Sigmoid colon (tissue), 7 donors: ENCODE measurements around the gene BLTP2. TPM values are rescaled to one million over a fixed set of nuclear protein-coding genes. Genes with fewer than 3 reads are reported as not detected.

Experiments used
- DNase-seq: peaks from one replicate; pipeline ENCODE4 v3.0.0-alpha.2; 2019
- H3K27ac ChIP-seq, 4 donors: fragments of 200-600 bp; sonication (generic); one replicate each; pipeline ENCODE4 v1.5.1; 2016 to 2019; ENCODE audit warnings: mild to moderate bottlenecking in 1 of 4
- H3K27me3 ChIP-seq, 3 donors: fragments of 200-600 bp; sonication (generic); one replicate each; pipeline ENCODE4 v1.5.1; 2019; ENCODE audit warnings: mild to moderate bottlenecking in 1 of 3
- H3K36me3 ChIP-seq, 4 donors: fragments of 200-600 bp; sonication (generic); one replicate each; pipeline ENCODE4 v1.5.1; 2016 to 2019
- H3K4me1 ChIP-seq, 4 donors: fragments of 200-600 bp; sonication (generic); one replicate each; pipeline ENCODE4 v1.5.1; 2017 to 2019
- H3K4me3 ChIP-seq, 4 donors: fragments of 200-600 bp; sonication (generic); one replicate each; pipeline ENCODE4 v1.5.1; 2017 to 2019; ENCODE audit warnings: mild to moderate bottlenecking in 2 of 4, moderate library complexity in 1 of 4
- H3K9me3 ChIP-seq, 4 donors: fragments of 200-600 bp in 3 of 4; sonication (generic) in 3 of 4; one replicate each; pipeline versions ENCODE4 v1.5.1 to v1.6.1; 2013 to 2019
- EP300 ChIP-seq, 4 donors: sonication (generic); formaldehyde crosslinking; IDR thresholded peaks; one replicate each; pipeline ENCODE4 v1.6.1; 2017; ENCODE audit warnings: antibody characterized with exemption in 4 of 4
- POLR2A ChIP-seq, 2 donors: fragments of 450-650 bp; IDR thresholded peaks; one replicate each; pipeline ENCODE4 v1.6.1; 2016; ENCODE audit warnings: antibody characterized with exemption in 2 of 2, mild to moderate bottlenecking in 2 of 2, moderate library complexity in 2 of 2
- POLR2AphosphoS5 ChIP-seq, 4 donors: sonication (generic); formaldehyde crosslinking; IDR thresholded peaks; one replicate each; pipeline ENCODE4 v1.6.1; 2017; ENCODE audit warnings: antibody characterized with exemption in 4 of 4
- WGBS, 2 donors: extraction: QIAGEN DNeasy Blood & Tissue Kit; methylation state at CpG; one replicate each; pipeline ENCODE4 v1.1.7; 2013; 5-methylcytosine and 5-hydroxymethylcytosine counted together
- intact Hi-C: fragments of 100-400 bp; cut with DNase I; formaldehyde crosslinking; loops from one replicate; pipeline ENCODE4 v1.15.1; 2023
- polyA plus RNA-seq, 3 donors: library from polyadenylated mRNA; stranded (reverse); fragments of 200-250 nt; gene quantifications; one replicate each; pipeline ENCODE4 v1.2.3, GENCODE V29; 2013
- total RNA-seq, 4 donors: library from RNA; depleted of rRNA; stranded (reverse); fragments of >200 nt; gene quantifications; one replicate each; pipeline ENCODE4 v1.1.0, GENCODE V29; 2016
- TF ChIP-seq, protein P1 (sequence below), 4 experiments: fragments of 450-650 bp in 3 of 4; fragments of 200-600 bp in 1 of 4; IDR thresholded peaks; one replicate each; pipeline ENCODE4 v1.5.1; 2016 to 2019; ENCODE audit warnings: antibody characterized with exemption in 4 of 4, mild to moderate bottlenecking in 3 of 4, moderate library complexity in 2 of 4
- donor health status: healthy with polysubstance abuse.
- donor health status: Bipolar disorder and iron deficiency.
- donor health status: healthy.

Gene BLTP2
- total and polyA plus RNA-seq, 7 donors: 10.2 to 84.5 (median 71.0) TPM

DNA sequence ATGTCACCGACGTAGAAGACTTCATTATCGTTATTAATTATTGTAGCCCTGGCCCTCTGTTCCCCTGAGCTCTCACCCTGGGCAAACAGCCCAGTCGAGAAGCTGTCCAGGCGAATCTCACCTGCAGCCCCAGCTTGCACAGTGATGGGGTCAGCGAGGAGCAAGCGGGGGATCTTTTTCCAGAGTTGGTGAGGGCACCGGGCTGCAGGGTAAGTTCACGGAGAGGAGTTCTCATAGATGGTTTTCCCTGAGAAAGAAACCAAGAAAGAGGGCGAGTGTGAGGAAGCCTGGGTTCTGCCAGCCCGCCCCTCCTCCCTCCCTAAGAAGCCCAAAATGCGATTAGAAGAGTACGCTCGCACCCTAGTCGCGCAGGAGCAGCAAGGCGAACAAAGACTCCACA is 46.6 kb downstream of the BLTP2 start:
- Histone ChIP-seq H3K27me3 (no peaks in the 10 kb centered on the region), H3K9me3 (no peaks in the 10 kb centered on the region), H3K27ac (peak overlapping the region; percentile 85 to 92 (median 89)), H3K36me3 (no peaks in the 10 kb centered on the region), H3K4me3 (peak overlapping the region; percentile 52 to 63 (median 55)), H3K4me1 (peaks cover 2 to 19% (median 14%) of the 10 kb centered on the region in 4 donors)
- no peak for TF ChIP-seq EP300 (IDR thresholded peaks at IDR 0.05)
- TF ChIP-seq POLR2A (IDR thresholded peaks at IDR 0.05): no peak
- no peak for TF ChIP-seq POLR2AphosphoS5 (IDR thresholded peaks at IDR 0.05)
- TF ChIP-seq, protein P1, sequence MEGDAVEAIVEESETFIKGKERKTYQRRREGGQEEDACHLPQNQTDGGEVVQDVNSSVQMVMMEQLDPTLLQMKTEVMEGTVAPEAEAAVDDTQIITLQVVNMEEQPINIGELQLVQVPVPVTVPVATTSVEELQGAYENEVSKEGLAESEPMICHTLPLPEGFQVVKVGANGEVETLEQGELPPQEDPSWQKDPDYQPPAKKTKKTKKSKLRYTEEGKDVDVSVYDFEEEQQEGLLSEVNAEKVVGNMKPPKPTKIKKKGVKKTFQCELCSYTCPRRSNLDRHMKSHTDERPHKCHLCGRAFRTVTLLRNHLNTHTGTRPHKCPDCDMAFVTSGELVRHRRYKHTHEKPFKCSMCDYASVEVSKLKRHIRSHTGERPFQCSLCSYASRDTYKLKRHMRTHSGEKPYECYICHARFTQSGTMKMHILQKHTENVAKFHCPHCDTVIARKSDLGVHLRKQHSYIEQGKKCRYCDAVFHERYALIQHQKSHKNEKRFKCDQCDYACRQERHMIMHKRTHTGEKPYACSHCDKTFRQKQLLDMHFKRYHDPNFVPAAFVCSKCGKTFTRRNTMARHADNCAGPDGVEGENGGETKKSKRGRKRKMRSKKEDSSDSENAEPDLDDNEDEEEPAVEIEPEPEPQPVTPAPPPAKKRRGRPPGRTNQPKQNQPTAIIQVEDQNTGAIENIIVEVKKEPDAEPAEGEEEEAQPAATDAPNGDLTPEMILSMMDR (IDR thresholded peaks at IDR 0.05): no peak
- WGBS, 2 donors: 2 to 7% methylated on average over 17 of the region's 17 CpGs
- intact Hi-C loops: loop anchor here (2.0 to 5.0 kb wide), 2 partner anchors 28 to 46 kb away; partner anchors contain the start of genes PIGS and UNC119
- no peak for DNase-seq

DNA sequence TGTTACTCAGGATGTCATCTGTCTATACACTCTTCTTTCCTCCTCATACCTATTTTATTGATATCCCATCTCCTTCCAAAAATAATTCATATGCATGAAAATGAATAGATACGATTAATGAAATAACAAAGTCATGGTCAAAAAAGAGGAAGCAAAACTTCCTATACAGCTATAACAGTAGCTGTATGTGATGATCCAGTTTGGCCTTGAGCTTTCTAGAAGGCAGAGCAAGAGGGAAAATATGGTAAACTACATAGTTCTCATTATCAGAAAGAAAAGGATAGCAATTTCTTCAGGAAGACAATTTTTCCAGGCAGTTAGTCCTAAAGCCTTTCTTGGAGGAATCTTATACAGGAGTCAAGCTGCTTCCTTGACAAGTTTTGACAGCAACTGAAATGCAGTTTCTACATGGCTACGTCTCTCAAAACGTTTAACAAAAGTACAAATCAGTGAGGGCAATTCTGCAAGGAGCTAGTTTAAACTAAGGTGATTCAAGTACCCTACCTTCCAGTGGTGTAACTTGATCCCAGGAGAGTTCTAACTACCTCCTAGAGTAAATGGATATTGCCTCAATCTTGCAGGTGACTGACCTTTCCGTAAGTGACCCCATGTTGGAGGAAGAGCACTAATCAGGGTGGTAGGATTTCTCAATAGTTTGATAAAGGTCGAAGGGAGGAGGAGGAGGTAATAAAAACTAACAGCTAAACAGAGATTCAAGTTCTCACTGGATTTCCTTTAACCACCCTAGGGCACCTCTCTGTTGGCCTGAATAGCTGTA is 47.2 kb downstream of the BLTP2 start:
- WGBS, 2 donors: 29 to 38% methylated on average over 5 of the region's 5 CpGs
- intact Hi-C loops: loop anchor here (2.0 to 5.0 kb wide), 2 partner anchors 27 to 45 kb away; partner anchors contain the start of genes PIGS and UNC119
- no peak for DNase-seq
- H3K4me1 ChIP-seq: peaks cover 2 to 19% (median 14%) of the 10 kb centered on the region in 4 donors
- no peak for TF ChIP-seq POLR2AphosphoS5 (IDR thresholded peaks at IDR 0.05)
- H3K27ac ChIP-seq: no peak overlapping the region
- no peaks in the 10 kb centered on the region for H3K36me3 ChIP-seq
- H3K4me3 ChIP-seq: peak overlapping the region in 1 of 4 donors; percentile 57
- H3K9me3 ChIP-seq: no peaks in the 10 kb centered on the region
- no peaks in the 10 kb centered on the region for H3K27me3 ChIP-seq

Other genes starting within 250 kb of the BLTP2 start
- gene SLC46A1, start 238.9 kb downstream of the BLTP2 start, total RNA-seq: 1 to 10 TPM; 2.7 to 8.6 (median 5.1) TPM
- gene SLC46A1, start 238.9 kb downstream of the BLTP2 start, polyA plus RNA-seq: 1 to 10 TPM; 4.1 to 7.6 (median 4.2) TPM
- under 1 TPM in 1 of 4 donors, not detected in 3; under 0.01 TPM for gene SLC13A2, start 171.5 kb downstream of the BLTP2 start, total RNA-seq
- 10 to 100 TPM in 2 of 3 donors, 1 to 10 TPM in 1; 8.4 to 29.1 (median 11.4) TPM for gene SLC13A2, start 171.5 kb downstream of the BLTP2 start, polyA plus RNA-seq
- not detected for gene FOXN1, start 138.8 kb downstream of the BLTP2 start, total RNA-seq
- under 1 TPM; 0.23 to 0.60 (median 0.38) TPM for gene FOXN1, start 138.8 kb downstream of the BLTP2 start, polyA plus RNA-seq
- gene UNC119, start 92.5 kb downstream of the BLTP2 start, total RNA-seq: 10 to 100 TPM; 20.7 to 25.8 (median 23.6) TPM
- gene UNC119, start 92.5 kb downstream of the BLTP2 start, polyA plus RNA-seq: 10 to 100 TPM; 23.4 to 35.8 (median 31.2) TPM
- 10 to 100 TPM; 17.2 to 42.5 (median 36.7) TPM for gene PIGS, start 73.6 kb downstream of the BLTP2 start, total RNA-seq
- gene PIGS, start 73.6 kb downstream of the BLTP2 start, polyA plus RNA-seq: 10 to 100 TPM; 19.2 to 66.3 (median 27.0) TPM
- gene ALDOC, start 68.3 kb downstream of the BLTP2 start, total RNA-seq: 10 to 100 TPM; 10.2 to 30.0 (median 24.9) TPM
- 10 to 100 TPM; 28.8 to 43.3 (median 38.4) TPM for gene ALDOC, start 68.3 kb downstream of the BLTP2 start, polyA plus RNA-seq
- 1 to 10 TPM in 3 of 4 donors, under 1 TPM in 1; 0.33 to 3.9 (median 1.6) TPM for gene SPAG5, start 46.1 kb downstream of the BLTP2 start, total RNA-seq
- 10 to 100 TPM in 2 of 3 donors, 1 to 10 TPM in 1; 6.6 to 35.2 (median 12.9) TPM for gene SPAG5, start 46.1 kb downstream of the BLTP2 start, polyA plus RNA-seq
- gene RSKR, start 31.0 kb downstream of the BLTP2 start, total RNA-seq: 1 to 10 TPM; 1.5 to 6.9 (median 3.4) TPM
- gene RSKR, start 31.0 kb downstream of the BLTP2 start, polyA plus RNA-seq: 1 to 10 TPM in 1 of 3 donors, under 1 TPM in 1, not detected in 1; 0.23 to 6.8 TPM
- 10 to 100 TPM; 41.8 to 61.8 (median 48.1) TPM for gene SDF2, start 16.7 kb upstream of the BLTP2 start, total RNA-seq
- gene SDF2, start 16.7 kb upstream of the BLTP2 start, polyA plus RNA-seq: 10 to 100 TPM; 46.2 to 55.0 (median 51.0) TPM
- gene SUPT6H, start 17.0 kb upstream of the BLTP2 start, total RNA-seq: 10 to 100 TPM; 49.0 to 75.6 (median 58.9) TPM
- gene SUPT6H, start 17.0 kb upstream of the BLTP2 start, polyA plus RNA-seq: 10 to 100 TPM; 12.0 to 39.3 (median 14.1) TPM
- gene PROCA1, start 66.7 kb upstream of the BLTP2 start, total RNA-seq: 1 to 10 TPM in 2 of 4 donors, under 1 TPM in 1, not detected in 1; 0.54 to 1.4 (median 1.3) TPM
- 1 to 10 TPM in 1 of 3 donors, under 1 TPM in 2; 0.60 to 2.3 (median 0.92) TPM for gene PROCA1, start 66.7 kb upstream of the BLTP2 start, polyA plus RNA-seq
- 100 to 1,000 TPM; 146 to 205 (median 167) TPM for gene RAB34, start 72.7 kb upstream of the BLTP2 start, total RNA-seq
- gene RAB34, start 72.7 kb upstream of the BLTP2 start, polyA plus RNA-seq: 10 to 100 TPM; 16.6 to 39.0 (median 33.1) TPM
- gene RPL23A, start 74.8 kb upstream of the BLTP2 start, total RNA-seq: 100 to 1,000 TPM; 491 to 937 (median 695) TPM
- 1,000 to 10,000 TPM; 1,420 to 1,929 (median 1,826) TPM for gene RPL23A, start 74.8 kb upstream of the BLTP2 start, polyA plus RNA-seq
- gene TLCD1, start 81.1 kb upstream of the BLTP2 start, total RNA-seq: under 1 TPM in 2 of 4 donors, not detected in 2; 0.66 to 0.71 TPM
- gene TLCD1, start 81.1 kb upstream of the BLTP2 start, polyA plus RNA-seq: 10 to 100 TPM in 1 of 3 donors, 1 to 10 TPM in 2; 2.1 to 14.2 (median 3.0) TPM
- 1 to 10 TPM in 2 of 4 donors, under 1 TPM in 2; 0.16 to 2.8 (median 0.74) TPM for gene NEK8, start 83.6 kb upstream of the BLTP2 start, total RNA-seq
- 1 to 10 TPM; 1.6 to 6.3 (median 1.8) TPM for gene NEK8, start 83.6 kb upstream of the BLTP2 start, polyA plus RNA-seq
- 10 to 100 TPM in 1 of 4 donors, 1 to 10 TPM in 3; 3.9 to 11.6 (median 5.1) TPM for gene TRAF4, start 98.9 kb upstream of the BLTP2 start, total RNA-seq
- gene TRAF4, start 98.9 kb upstream of the BLTP2 start, polyA plus RNA-seq: 10 to 100 TPM; 59.6 to 94.1 (median 72.1) TPM
- 10 to 100 TPM in 1 of 4 donors, 1 to 10 TPM in 3; 5.0 to 11.9 (median 7.2) TPM for gene FAM222B, start 197.6 kb upstream of the BLTP2 start, total RNA-seq
- 10 to 100 TPM; 15.3 to 16.2 (median 15.6) TPM for gene FAM222B, start 197.6 kb upstream of the BLTP2 start, polyA plus RNA-seq
- gene ERAL1, start 209.9 kb upstream of the BLTP2 start, total RNA-seq: 10 to 100 TPM; 20.2 to 41.9 (median 30.3) TPM
- 10 to 100 TPM; 27.0 to 43.2 (median 41.7) TPM for gene ERAL1, start 209.9 kb upstream of the BLTP2 start, polyA plus RNA-seq